Small intestine (tissue), 7 donors: ENCODE data around the gene CYP1A1. TPM values are rescaled to one million over a fixed set of nuclear protein-coding genes. Genes with fewer than 3 reads are reported as not detected.

Source experiments
- DNase-seq, 2 donors: peaks; one replicate each; pipeline versions ENCODE4 v3.0.0 to v3.0.0-alpha.2; 2013
- FAIRE-seq: peaks from 2 replicates; lab custom pipeline; 2012; peaks lifted over from hg19 to GRCh38; lab: Jason Lieb, UNC
- H3K27ac ChIP-seq, 3 donors: one replicate each; pipeline ENCODE4 v1.5.1; 2013; ENCODE audit warnings: low read length in 2 of 3, mild to moderate bottlenecking in 2 of 3, control low read depth in 1 of 3, inconsistent platforms in 1 of 3, low read depth in 1 of 3, moderate library complexity in 1 of 3
- H3K27me3 ChIP-seq, 3 donors: one replicate each; pipeline ENCODE4 v1.6.1; 2013; ENCODE audit warnings: low read length in 3 of 3, inconsistent platforms in 1 of 3; ENCODE audit not compliant: control insufficient read depth in 3 of 3, insufficient read depth in 3 of 3
- H3K36me3 ChIP-seq, 3 donors: one replicate each; pipeline ENCODE4 v1.6.1; 2013; ENCODE audit warnings: low read length in 3 of 3, inconsistent platforms in 1 of 3, low read depth in 1 of 3, mild to moderate bottlenecking in 1 of 3, moderate library complexity in 1 of 3; ENCODE audit not compliant: control insufficient read depth in 3 of 3, insufficient read depth in 2 of 3
- H3K4me1 ChIP-seq, 3 donors: one replicate each; pipeline ENCODE4 v1.6.1; 2013; ENCODE audit warnings: low read length in 2 of 3, inconsistent platforms in 1 of 3, low read depth in 1 of 3, mild to moderate bottlenecking in 1 of 3, moderate library complexity in 1 of 3; ENCODE audit not compliant: control insufficient read depth in 3 of 3, insufficient read depth in 2 of 3
- H3K4me3 ChIP-seq, 3 donors: one replicate each; pipeline ENCODE4 v1.5.1; 2013; ENCODE audit warnings: low read length in 3 of 3, control low read depth in 1 of 3, inconsistent platforms in 1 of 3, low read depth in 1 of 3, mild to moderate bottlenecking in 1 of 3, moderate library complexity in 1 of 3
- H3K9me3 ChIP-seq, 2 donors: one replicate each; pipeline ENCODE4 v1.6.1; 2013; ENCODE audit warnings: low read depth in 1 of 2, low read length in 1 of 2; ENCODE audit not compliant: control insufficient read depth in 2 of 2, insufficient read depth in 1 of 2
- WGBS, 3 donors: extraction: QIAGEN DNeasy Blood & Tissue Kit; methylation state at CpG; one replicate each; pipeline ENCODE4 v1.1.7; 2013; 5-methylcytosine and 5-hydroxymethylcytosine counted together
- polyA plus RNA-seq, 4 donors: library from polyadenylated mRNA; stranded (reverse) in 3 of 4; unstranded in 1 of 4; fragments of 200-250 nt in 3 of 4; fragments of 120-200 nt in 1 of 4; gene quantifications; one replicate each; pipeline versions ENCODE4 v1.2.1 to v1.2.3, GENCODE V29; 2013
- donor health status: healthy with polysubstance abuse.
- donor health status: control.
- donor health status: control.
- donor health status: Bipolar disorder and iron deficiency.
- donor health status: healthy.

Gene CYP1A1
- polyA plus RNA-seq, 4 donors: 0.04 to 13.2 (median 0.66) TPM; not detected in 1

- Histone ChIP-seq H3K27ac (no peak overlapping the region), H3K27me3 (peaks cover 0 to 2% (median 0%) of the 10 kb centered on the region in 3 donors), H3K4me3 (peak overlapping the region in 1 of 3 donors; percentile 100), H3K4me1 (peaks cover 0 to 9% (median 2%) of the 10 kb centered on the region in 3 donors), H3K36me3 (peaks cover 0 to 3% (median 0%) of the 10 kb centered on the region in 3 donors), H3K9me3 (no peaks in the 10 kb centered on the region)
- DNase-seq (no peak), FAIRE-seq (no peak)
- 28 to 60% (median 43%) methylated on average over 2 of the region's 2 CpGs for WGBS, 3 donors
Measured at GRCh38 chr15:74696808-74697207, 28.5 kb downstream of the CYP1A1 start.

- Histone ChIP-seq H3K9me3 (no peaks in the 10 kb centered on the region), H3K4me3 (peak overlapping the region; percentile 72 to 100 (median 94)), H3K27me3 (peaks cover 0 to 2% (median 0%) of the 10 kb centered on the region in 3 donors), H3K36me3 (peaks cover 0 to 3% (median 0%) of the 10 kb centered on the region in 3 donors), H3K27ac (peak overlapping the region in 2 of 3 donors; percentile 31 to 78), H3K4me1 (peaks cover 0 to 9% (median 2%) of the 10 kb centered on the region in 3 donors)
- WGBS, 3 donors: 3 to 4% (median 4%) methylated on average over 10 of the region's 10 CpGs
- FAIRE-seq: no peak
- DNase-seq: no peak
Measured at GRCh38 chr15:74696398-74696729, 29.0 kb downstream of the CYP1A1 start.

GRCh38 chr15:74695597-74696397 lies 29.5 kb downstream of the CYP1A1 start, which contains the start of gene EDC3:
TSS of gene EDC3 (minus strand) at chr15:74696024. CDS start at chr15:74675124, 20,900 bp downstream.
- Histone ChIP-seq H3K36me3 (peaks cover 0 to 3% (median 0%) of the 10 kb centered on the region in 3 donors), H3K4me1 (peaks cover 0 to 9% (median 2%) of the 10 kb centered on the region in 3 donors), H3K9me3 (no peaks in the 10 kb centered on the region), H3K27ac (peak within 1 kb of the TSS; percentile 53 to 86 (median 78)), H3K4me3 (peak within 1 kb of the TSS; percentile 72 to 100 (median 94)), H3K27me3 (no peaks in the 10 kb centered on the region)
- FAIRE-seq: no peak
- peak; percentile 85 to 95 for DNase-seq
- 0 to 1% (median 1%) methylated on average over 45 to 46 of the region's 46 CpGs for WGBS, 3 donors

GRCh38 chr15:74692327-74692726 lies 33.0 kb downstream of the CYP1A1 start:
- Histone ChIP-seq H3K9me3 (no peaks in the 10 kb centered on the region), H3K27me3 (no peaks in the 10 kb centered on the region), H3K27ac (no peak overlapping the region), H3K4me1 (peaks cover 1 to 9% (median 2%) of the 10 kb centered on the region in 3 donors), H3K4me3 (no peak overlapping the region), H3K36me3 (peaks cover 0 to 6% (median 0%) of the 10 kb centered on the region in 3 donors)
- 95 to 100% (median 100%) methylated on average over 1 of the region's 1 CpG for WGBS, 3 donors
- DNase-seq (no peak), FAIRE-seq (no peak)

- WGBS, 3 donors: 92 to 100% (median 93%) methylated on average over 1 of the region's 1 CpG
- DNase-seq: no peak
- H3K4me3 ChIP-seq: no peak overlapping the region
- peaks cover 0 to 3% of the 10 kb centered on the region in 2 donors for H3K9me3 ChIP-seq
- no peak overlapping the region for H3K27ac ChIP-seq
- FAIRE-seq: no peak
- H3K4me1 ChIP-seq: no peaks in the 10 kb centered on the region
- peaks cover 0 to 30% (median 2%) of the 10 kb centered on the region in 3 donors for H3K36me3 ChIP-seq
- H3K27me3 ChIP-seq: no peaks in the 10 kb centered on the region
Measured at GRCh38 chr15:74683758-74684157, 41.6 kb downstream of the CYP1A1 start.

- 93 to 94% (median 94%) methylated on average over 3 of the region's 3 CpGs for WGBS, 3 donors
- FAIRE-seq: no peak
- H3K27me3 ChIP-seq: no peaks in the 10 kb centered on the region
Measured at GRCh38 chr15:74682954-74683353, 42.4 kb downstream of the CYP1A1 start.

GRCh38 chr15:74680456-74680855 lies 44.9 kb downstream of the CYP1A1 start:
- H3K27ac ChIP-seq: no peak overlapping the region
- H3K36me3 ChIP-seq: peaks cover 0 to 17% (median 0%) of the 10 kb centered on the region in 3 donors
- H3K4me3 ChIP-seq: no peak overlapping the region
- 96 to 99% (median 97%) methylated on average over 2 of the region's 2 CpGs for WGBS, 3 donors
- no peaks in the 10 kb centered on the region for H3K4me1 ChIP-seq
- DNase-seq: no peak
- H3K9me3 ChIP-seq: peaks cover 0 to 3% of the 10 kb centered on the region in 2 donors
- no peaks in the 10 kb centered on the region for H3K27me3 ChIP-seq
- no peak for FAIRE-seq

More at GRCh38 chr15:74682954-74683353, 42.4 kb downstream of the CYP1A1 start:
- peaks cover 0 to 3% of the 10 kb centered on the region in 2 donors for H3K9me3 ChIP-seq
- no peak overlapping the region for H3K27ac ChIP-seq
- DNase-seq: no peak
- H3K36me3 ChIP-seq: peaks cover 0 to 30% (median 2%) of the 10 kb centered on the region in 3 donors
- H3K4me1 ChIP-seq: no peaks in the 10 kb centered on the region
- H3K4me3 ChIP-seq: no peak overlapping the region

- Histone ChIP-seq H3K4me3 (no peak overlapping the region), H3K4me1 (no peaks in the 10 kb centered on the region), H3K9me3 (no peaks in the 10 kb centered on the region), H3K27ac (no peak overlapping the region), H3K36me3 (peaks cover 0 to 17% (median 0%) of the 10 kb centered on the region in 3 donors), H3K27me3 (no peaks in the 10 kb centered on the region)
- FAIRE-seq (no peak), DNase-seq (no peak)
- 94% methylated on average over 7 of the region's 7 CpGs for WGBS, 3 donors
Measured at GRCh38 chr15:74676801-74677200, 48.5 kb downstream of the CYP1A1 start.
